Left forelimb (tissue), 1 donor: ENCODE data around the gene TMCO4.

Experiments used
- DNase-seq: peaks from one replicate; pipeline ENCODE4 v3.0.0-alpha.2; 2018; ENCODE audit warnings: low spot score

TMCO4 gene

DNA sequence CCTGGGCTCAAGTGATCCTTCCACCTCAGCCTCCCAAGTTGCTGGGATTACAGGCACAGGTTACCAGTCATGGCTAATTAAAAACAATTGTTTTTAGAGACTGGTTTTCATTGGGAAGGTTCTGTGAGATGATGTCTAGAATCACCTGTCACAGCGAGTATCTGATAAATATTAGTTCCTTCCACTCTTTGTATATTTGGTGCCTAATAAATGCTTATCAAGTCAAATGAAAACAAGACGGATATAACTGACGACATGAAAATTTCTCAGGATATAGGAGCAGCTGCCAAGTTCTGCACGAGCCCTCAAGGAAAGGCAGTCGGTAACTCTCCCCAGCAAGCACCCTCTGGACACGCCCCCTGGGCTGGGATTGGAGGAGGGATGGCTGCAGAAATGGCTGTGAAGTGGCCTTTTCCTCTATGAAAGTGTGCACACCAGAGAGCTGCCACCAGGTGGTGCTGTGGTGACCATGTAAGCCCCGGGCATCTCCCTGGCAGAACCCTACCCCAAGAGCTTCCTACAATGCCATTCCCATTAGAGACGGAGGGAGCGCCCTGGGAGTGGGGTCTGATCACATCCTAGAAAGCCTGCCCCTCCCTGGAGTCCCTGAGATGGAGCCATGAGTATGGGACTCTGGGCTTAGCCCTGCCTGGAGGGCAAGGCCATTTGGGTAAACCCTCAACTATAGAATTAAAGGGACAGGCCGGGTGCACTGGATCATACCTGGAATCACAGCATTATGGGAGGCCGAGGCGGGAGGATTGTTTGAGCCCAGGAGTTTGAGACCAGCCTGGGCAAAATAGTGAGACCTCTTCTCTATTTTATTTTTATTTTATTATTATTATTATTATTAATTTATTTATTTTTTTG, 84.1 kb downstream of the TMCO4 start:
- DNase-seq, result peak; percentile 76

- no peak for DNase-seq
Measured at GRCh38 chr1:19712928-19713327, 86.8 kb downstream of the TMCO4 start.

- no peak for DNase-seq
Measured at GRCh38 chr1:19710825-19711611, 88.7 kb downstream of the TMCO4 start.

DNA sequence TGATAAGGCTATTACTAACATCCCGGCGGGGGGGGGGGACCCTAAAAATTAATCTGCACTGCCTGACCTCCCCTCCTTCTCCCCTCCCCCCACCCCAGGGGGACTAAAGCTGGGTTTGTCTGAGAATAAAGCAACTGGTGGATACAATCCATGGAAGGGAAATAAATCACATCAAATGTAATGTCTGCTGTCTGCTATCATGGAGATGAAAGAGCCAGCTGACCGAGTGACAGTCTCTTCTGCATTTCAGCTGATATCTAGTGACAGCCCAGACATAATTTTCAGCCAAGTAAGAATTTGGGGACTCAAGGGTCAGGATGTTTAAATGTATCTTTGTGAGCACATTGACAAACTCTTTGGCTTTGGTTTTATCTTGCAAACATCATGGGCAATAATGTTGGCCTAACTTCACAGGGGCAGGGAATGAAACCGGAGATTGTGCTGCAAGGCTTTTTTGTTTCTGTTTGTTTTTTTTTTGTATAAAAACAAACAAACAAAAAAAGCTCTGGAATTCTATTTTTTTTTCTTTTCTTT, 90.4 kb downstream of the TMCO4 start:
- DNase-seq, result no peak

GRCh38 chr1:19708567-19709110, 91.1 kb downstream of the TMCO4 start:
- DNase-seq, result no peak

DNA sequence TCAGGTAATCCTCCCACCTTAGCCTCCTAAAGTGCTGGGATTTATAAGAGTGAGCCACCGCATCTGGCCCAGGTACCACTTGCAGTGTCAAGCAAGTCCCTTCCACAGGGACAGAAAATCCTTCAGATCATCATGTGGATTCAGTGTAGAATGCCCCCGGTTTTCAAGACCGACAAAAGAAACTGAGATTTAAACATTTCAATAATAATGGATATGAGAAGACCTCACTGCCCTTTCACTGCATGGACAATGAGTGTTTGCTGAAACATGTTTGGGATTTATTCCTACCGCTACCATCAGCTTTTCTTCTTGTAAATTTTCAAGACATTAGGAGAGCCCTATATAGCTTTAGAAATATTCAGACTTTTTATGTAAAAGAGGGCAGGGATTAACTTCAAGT, 93.6 kb downstream of the TMCO4 start:
- DNase-seq, result no peak

DNA sequence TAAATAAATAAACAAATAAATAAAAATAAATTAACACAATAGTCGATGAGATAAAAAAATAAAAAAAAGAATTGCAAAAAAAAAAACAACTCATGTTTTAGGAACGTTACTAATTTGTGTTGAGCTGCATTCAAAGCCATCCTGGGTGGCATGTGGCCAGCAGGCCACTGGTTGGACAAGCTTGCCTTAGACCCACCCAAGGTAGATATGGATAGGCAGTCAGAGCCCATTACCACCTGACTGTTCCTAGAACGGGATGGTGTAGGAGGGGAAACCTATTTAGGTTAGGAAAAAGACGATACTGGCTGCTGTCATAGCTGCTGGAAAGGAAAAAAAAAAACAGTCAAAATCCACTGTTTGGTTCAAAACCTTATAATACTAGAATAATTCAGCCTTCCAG, 94.3 kb downstream of the TMCO4 start:
- no peak for DNase-seq

- DNase-seq, result peak; percentile 79
Measured at GRCh38 chr1:19704247-19705113, 95.2 kb downstream of the TMCO4 start.

GRCh38 chr1:19703280-19703679, 96.4 kb downstream of the TMCO4 start:
- DNase-seq, result no peak

DNA sequence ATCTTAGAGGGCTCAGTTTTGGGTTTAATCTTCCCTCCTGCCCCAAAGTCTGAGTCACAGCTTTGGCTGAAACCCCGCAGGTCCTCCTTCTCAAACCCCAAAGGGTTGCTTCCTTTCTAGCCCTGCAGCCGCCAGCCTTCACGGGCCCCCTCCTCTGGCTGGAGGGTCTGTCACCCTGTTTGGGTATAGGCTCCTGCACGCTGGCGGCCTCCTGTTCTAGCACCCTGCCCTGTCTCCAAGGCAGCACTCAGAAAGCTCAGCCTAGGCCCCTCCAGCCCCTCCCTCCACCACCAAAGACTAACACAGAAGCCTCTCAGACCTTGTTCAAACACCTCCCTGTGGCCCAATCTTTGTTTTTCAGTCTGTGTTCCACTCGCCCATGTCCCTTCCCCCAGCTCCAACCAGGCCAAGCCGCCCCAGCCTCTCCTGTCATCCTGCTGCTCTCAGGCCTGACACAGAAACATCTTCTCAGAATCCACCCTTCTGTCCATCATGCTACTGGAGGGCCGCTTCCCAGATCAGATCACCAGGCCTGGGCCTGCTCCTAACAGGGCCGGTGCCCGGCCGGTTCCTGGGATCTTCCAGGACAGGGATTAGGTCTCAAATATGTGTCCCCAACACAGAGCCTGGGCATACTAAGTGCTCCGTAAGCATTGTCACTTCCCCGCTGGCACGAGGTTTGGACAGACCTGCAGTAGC, 99.5 kb downstream of the TMCO4 start:
- DNase-seq, result no peak

GRCh38 chr1:19698181-19698580, 101.5 kb downstream of the TMCO4 start:
- DNase-seq, result no peak

DNA sequence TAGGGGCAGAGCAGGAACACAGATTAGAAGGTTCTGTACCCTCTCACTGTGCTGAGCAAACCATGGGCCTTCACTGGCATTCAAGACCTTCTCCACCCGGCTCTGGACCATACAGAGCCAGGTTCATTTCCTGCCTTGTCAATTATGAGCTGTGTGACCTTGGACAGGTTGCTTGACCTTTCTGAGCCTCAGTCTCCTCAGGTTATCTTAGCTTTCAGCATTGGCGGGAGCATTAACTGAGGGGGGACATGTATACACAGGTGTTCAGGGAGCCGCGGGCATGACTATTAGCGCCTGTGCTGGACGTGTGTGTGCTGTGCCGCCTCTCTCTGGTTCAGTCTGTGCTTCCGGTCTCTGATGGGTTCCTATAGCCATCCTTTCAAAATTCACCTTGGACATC, 102.9 kb downstream of the TMCO4 start:
- no peak for DNase-seq

DNA sequence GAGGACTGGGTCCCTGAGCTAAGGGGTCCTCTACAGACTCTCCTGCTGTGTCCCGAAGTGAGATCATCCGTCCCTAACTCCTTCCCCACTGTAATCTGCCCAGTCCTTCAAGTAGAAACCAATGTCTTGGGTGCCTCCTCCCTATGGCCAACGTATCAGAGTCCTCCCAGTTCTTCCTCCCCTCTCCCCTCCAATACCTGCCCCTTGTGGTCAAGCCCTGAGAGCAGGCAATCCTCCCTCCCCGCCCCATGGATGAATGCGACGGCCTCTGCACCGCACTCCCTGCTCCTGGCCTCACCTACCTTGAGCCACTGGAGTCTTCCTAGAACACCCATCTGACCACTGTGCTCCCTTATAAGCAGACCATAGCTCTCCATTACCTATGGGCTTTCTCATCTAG, 103.9 kb downstream of the TMCO4 start:
- no peak for DNase-seq

DNA sequence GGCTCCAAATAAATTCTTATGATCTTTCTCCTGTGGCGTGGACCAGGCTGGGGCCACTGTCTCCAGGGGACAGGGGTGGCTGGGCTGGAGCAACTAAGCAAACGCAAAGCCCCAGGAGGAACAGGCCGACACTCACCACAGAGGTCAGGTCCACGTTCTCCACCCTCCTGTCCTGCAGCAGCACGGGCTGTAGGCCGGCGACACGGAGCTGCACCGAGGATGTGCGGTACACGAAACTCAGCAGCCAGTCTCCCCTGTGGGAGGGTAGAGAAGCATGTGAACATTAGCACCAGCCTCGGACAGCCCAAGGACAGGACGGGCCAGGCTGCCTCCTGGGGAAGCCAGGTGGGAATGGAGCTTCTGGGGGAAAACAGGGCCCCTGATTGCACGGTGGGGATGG, 105.4 kb downstream of the TMCO4 start:
- no peak for DNase-seq

DNA sequence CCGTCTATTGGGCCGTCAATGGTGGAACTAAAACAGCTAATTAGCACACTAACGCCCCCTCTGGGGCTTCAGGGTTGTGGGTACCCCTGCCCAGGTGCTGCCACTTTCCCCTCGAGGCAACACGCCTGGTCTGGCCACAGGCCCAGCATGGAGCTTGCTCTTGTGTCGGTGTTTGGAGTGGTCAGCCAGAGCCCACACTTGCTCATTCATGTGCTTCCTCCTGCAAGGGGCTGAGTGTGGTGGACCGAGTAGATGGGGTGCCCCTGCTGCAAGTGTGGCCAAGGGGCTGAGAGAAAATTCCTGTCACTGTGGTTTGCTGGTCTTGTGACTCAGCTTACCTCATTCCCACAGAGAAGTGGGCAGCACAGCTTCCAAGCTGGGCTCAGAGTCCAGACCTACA, 109.4 kb downstream of the TMCO4 start:
- no peak for DNase-seq

- no peak for DNase-seq
Measured at GRCh38 chr1:19689856-19690255, 109.9 kb downstream of the TMCO4 start.

GRCh38 chr1:19689085-19689757, 110.5 kb downstream of the TMCO4 start:
- DNase-seq, result no peak

- no peak for DNase-seq
Measured at GRCh38 chr1:19688041-19688842, 111.5 kb downstream of the TMCO4 start.

GRCh38 chr1:19687414-19687813, 112.3 kb downstream of the TMCO4 start:
- no peak for DNase-seq

GRCh38 chr1:19685994-19686393, 113.7 kb downstream of the TMCO4 start:
- no peak for DNase-seq
